ENCODE data around the gene FAAP20.
"Not testable (repeated sequence)": the region's sequence is repeated elsewhere in the genome, so short reads cannot be mapped to it uniquely, and the experiment has no call there.

The FAAP20 gene

GRCh38 chr1:2148691-2149090, 45.9 kb downstream of the FAAP20 start:
- no peak overlapping the region for H3K27ac ChIP-seq
- TF ChIP-seq, protein P1, sequence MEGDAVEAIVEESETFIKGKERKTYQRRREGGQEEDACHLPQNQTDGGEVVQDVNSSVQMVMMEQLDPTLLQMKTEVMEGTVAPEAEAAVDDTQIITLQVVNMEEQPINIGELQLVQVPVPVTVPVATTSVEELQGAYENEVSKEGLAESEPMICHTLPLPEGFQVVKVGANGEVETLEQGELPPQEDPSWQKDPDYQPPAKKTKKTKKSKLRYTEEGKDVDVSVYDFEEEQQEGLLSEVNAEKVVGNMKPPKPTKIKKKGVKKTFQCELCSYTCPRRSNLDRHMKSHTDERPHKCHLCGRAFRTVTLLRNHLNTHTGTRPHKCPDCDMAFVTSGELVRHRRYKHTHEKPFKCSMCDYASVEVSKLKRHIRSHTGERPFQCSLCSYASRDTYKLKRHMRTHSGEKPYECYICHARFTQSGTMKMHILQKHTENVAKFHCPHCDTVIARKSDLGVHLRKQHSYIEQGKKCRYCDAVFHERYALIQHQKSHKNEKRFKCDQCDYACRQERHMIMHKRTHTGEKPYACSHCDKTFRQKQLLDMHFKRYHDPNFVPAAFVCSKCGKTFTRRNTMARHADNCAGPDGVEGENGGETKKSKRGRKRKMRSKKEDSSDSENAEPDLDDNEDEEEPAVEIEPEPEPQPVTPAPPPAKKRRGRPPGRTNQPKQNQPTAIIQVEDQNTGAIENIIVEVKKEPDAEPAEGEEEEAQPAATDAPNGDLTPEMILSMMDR (conservative IDR thresholded peaks at IDR 0.05), result no peak

- H3K27ac ChIP-seq, result not testable (repeated sequence)
These were observed 46.7 kb downstream of the FAAP20 start for GRCh38 chr1:2147869-2148268.

DNA sequence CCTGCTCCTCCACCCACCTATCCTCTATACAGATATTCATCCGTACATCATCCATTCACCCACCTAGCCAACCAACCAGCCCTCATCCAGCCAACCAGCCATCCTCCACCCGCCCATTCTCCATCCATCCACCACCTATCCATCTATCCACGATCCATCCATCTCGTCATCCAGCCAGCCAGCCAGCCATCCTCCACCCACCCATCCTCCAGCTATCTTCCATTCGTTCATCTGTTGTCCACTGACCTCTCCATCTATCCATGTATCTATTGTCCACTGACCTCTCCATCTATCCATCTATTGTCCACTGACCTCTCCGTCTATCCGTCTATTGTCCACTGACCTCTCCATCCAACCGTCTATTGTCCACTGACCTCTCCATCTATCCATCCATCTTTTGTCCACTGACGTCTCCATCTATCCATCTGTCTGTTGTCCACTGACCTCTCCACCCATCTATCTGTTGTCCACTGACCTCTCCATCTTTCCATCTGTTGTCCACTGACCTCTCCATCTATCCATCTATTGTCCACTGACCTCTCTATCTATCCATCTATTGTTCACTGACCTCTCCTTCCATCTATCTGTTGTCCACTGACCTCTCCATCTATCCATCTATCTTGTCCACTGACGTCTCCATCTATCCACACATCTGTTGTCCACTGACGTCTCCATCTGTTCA, 47.6 kb downstream of the FAAP20 start:
- no peak overlapping the region for H3K27ac ChIP-seq
- TF ChIP-seq, protein P1 (conservative IDR thresholded peaks at IDR 0.05), result no peak

- TF ChIP-seq, protein P1 (conservative IDR thresholded peaks at IDR 0.05), result no peak
- no peak overlapping the region for H3K27ac ChIP-seq
These were observed 48.4 kb downstream of the FAAP20 start for GRCh38 chr1:2145946-2146835.

- TF ChIP-seq, protein P1 (conservative IDR thresholded peaks at IDR 0.05), result no peak
These were observed 50.0 kb downstream of the FAAP20 start for GRCh38 chr1:2144501-2145090.

DNA sequence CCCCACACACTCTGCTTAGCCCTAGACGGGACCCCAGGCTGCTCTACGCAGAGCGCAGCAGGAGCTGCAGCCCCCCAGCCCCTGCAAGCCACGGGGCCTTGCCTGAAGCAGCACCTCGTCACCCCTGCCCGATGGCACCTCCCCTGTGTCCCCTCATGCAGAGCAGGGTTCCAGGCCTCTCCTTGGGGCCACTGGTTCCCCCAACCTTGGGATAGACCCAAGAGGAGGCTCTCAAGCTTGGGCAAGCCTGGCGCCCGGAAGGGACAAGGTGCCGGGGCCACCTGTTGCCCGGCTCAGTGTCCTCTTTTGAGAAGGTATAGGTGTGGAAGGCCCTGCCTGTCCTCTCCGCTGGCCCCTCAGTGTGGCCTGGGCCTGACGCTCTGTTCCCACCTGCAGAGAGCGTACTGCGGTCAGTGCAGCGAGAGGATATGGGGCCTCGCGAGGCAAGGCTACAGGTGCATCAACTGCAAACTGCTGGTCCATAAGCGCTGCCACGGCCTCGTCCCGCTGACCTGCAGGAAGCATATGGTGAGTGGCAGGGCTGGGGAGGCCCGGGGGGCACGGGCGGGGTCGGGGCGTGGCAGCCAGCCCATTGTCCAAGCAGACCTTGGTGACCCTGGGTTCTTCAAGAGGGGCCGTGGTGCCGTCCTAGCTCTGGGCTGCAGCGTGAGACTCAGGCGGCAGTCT, 50.6 kb downstream of the FAAP20 start:
- H3K27ac ChIP-seq, result no peak overlapping the region
- TF ChIP-seq, protein P1 (conservative IDR thresholded peaks at IDR 0.05), result no peak

More at GRCh38 chr1:2144501-2145090, 50.0 kb downstream of the FAAP20 start:
- H3K27ac ChIP-seq, result no peak overlapping the region

DNA sequence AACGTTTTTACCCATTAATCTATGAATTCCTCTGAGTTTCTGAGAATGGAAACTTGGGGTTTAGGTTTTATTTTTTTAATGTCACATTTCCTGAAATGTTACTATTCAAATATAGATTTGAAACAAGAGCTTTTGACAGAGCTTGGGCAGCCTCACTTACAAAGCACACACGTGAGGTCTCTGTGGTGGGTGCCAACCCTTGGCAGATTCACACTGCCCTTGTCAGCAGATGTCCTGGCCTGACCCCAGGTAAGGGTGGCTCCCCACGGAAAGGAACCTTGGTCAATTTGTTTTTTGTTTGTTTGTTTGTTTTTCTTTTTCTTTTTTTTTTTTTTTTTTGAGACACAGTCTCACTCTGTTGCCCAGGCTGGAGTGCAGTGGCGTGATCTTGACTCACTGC, 53.5 kb downstream of the FAAP20 start:
- no peak overlapping the region for H3K27ac ChIP-seq
- TF ChIP-seq, protein P1 (conservative IDR thresholded peaks at IDR 0.05), result no peak

All from VCaP (cell line).